ENCODE results near the gene IVD.

Gene IVD

DNA sequence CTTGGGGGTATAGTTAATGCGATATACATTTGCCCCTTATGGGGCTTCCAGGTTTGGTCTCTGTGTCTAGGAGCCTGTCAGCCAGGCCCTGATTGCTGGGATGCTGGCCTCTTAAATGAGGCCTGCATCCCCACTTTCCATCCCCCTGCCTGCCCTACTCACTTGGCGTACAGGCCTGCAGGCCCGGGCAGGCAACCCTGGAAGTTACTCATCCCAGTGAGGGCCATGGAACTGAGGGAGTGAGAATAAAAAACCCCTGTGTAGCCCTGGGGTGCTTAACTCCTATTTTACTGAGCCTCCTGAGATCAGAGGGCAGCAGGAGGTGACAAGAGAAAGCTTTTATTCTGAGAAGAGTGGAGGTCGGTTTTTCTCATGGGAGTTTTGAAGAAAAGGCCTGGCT is 45.6 kb upstream of the IVD start:
- no peak overlapping the region for H2AK5ac ChIP-seq (ENCODE audit: low read length)
- peaks cover 4% of the 10 kb centered on the region for H3K4me1 ChIP-seq (ENCODE audit: control insufficient read depth, low read depth, low read length)
- no peaks in the 10 kb centered on the region for H3K36me3 ChIP-seq (ENCODE audit: control insufficient read depth, insufficient read depth, low read length)
- H2BK15ac ChIP-seq (replicated peaks; ENCODE audit: low read depth) = no peak overlapping the region
- no peaks in the 10 kb centered on the region for H3K27me3 ChIP-seq (ENCODE audit: insufficient read depth, low read length, poor library complexity)
- H2BK5ac ChIP-seq (ENCODE audit: low read length) = no peak overlapping the region
- no peak overlapping the region for H4K8ac ChIP-seq (ENCODE audit: low read depth, low read length)
- no peak overlapping the region for H2BK120ac ChIP-seq (ENCODE audit: low read depth, low read length)
- no peak overlapping the region for H3K18ac ChIP-seq (ENCODE audit: low read length)
- no peak for DNase-seq
- H3K27ac ChIP-seq (ENCODE audit: low read depth, low read length) = no peak overlapping the region
- no peak overlapping the region for H3K23ac ChIP-seq (ENCODE audit: low read length)
- no peak overlapping the region for H3K4me3 ChIP-seq (ENCODE audit: low read length)
- no peak overlapping the region for H3K4ac ChIP-seq (ENCODE audit: low read depth, low read length)
- no peaks in the 10 kb centered on the region for H3K79me2 ChIP-seq (ENCODE audit: control insufficient read depth, insufficient read depth, low read length)
- no peaks in the 10 kb centered on the region for H3K79me1 ChIP-seq (ENCODE audit: low read length)
- no CpG with 5 or more reads among the region's 4 CpGs for whole genome bisulfite sequencing (ENCODE audit: extremely low coverage, insufficient coverage, low lambda C conversion rate)
- no peak overlapping the region for H4K5ac ChIP-seq (ENCODE audit: low read length)
- no peak overlapping the region for H3K9ac ChIP-seq (ENCODE audit: low read length)
- H3K4me2 ChIP-seq (ENCODE audit: low read length) = no peak overlapping the region
- no peak overlapping the region for H3K56ac ChIP-seq (ENCODE audit: low read length)

DNA sequence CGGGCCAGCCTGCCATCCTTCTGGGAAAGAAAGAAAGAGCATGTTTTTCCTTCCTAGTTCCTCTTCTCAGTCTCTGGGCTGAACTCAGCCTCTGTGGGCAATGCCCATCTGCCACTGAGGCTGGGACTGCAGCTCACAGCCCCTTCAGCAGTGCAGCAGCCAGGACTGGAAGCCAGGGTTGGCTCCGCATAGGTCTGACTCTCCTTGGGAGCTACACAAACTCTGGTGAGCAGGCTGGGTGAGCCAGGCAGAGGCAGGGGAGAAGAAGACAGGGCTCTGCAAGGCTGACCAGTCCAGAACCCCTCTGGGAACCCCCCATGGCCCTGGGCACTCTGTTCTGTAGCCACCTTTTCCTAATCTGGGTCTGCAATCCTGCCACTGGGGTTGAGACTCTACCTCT is 44.0 kb upstream of the IVD start:
- H4K8ac ChIP-seq (ENCODE audit: low read depth, low read length) = no peak overlapping the region
- H2BK120ac ChIP-seq (ENCODE audit: low read depth, low read length) = no peak overlapping the region
- no peaks in the 10 kb centered on the region for H3K27me3 ChIP-seq (ENCODE audit: insufficient read depth, low read length, poor library complexity)
- H3K79me2 ChIP-seq (ENCODE audit: control insufficient read depth, insufficient read depth, low read length) = no peaks in the 10 kb centered on the region
- no peak overlapping the region for H2BK5ac ChIP-seq (ENCODE audit: low read length)
- DNase-seq = no peak
- peaks cover 4% of the 10 kb centered on the region for H3K4me1 ChIP-seq (ENCODE audit: control insufficient read depth, low read depth, low read length)
- no peak overlapping the region for H3K27ac ChIP-seq (ENCODE audit: low read depth, low read length)
- WGBS (ENCODE audit: extremely low coverage, insufficient coverage, low lambda C conversion rate) = no CpG with 5 or more reads among the region's 2 CpGs
- no peaks in the 10 kb centered on the region for H3K36me3 ChIP-seq (ENCODE audit: control insufficient read depth, insufficient read depth, low read length)
- H3K9ac ChIP-seq (ENCODE audit: low read length) = no peak overlapping the region
- H3K18ac ChIP-seq (ENCODE audit: low read length) = no peak overlapping the region
- no peak overlapping the region for H3K4me3 ChIP-seq (ENCODE audit: low read length)
- H2AK5ac ChIP-seq (ENCODE audit: low read length) = no peak overlapping the region
- H2BK15ac ChIP-seq (replicated peaks; ENCODE audit: low read depth) = no peak overlapping the region
- H3K4me2 ChIP-seq (ENCODE audit: low read length) = no peak overlapping the region
- no peak overlapping the region for H4K5ac ChIP-seq (ENCODE audit: low read length)
- H3K79me1 ChIP-seq (ENCODE audit: low read length) = no peaks in the 10 kb centered on the region
- no peak overlapping the region for H3K4ac ChIP-seq (ENCODE audit: low read depth, low read length)
- no peak overlapping the region for H3K23ac ChIP-seq (ENCODE audit: low read length)
- no peak overlapping the region for H3K56ac ChIP-seq (ENCODE audit: low read length)

DNA sequence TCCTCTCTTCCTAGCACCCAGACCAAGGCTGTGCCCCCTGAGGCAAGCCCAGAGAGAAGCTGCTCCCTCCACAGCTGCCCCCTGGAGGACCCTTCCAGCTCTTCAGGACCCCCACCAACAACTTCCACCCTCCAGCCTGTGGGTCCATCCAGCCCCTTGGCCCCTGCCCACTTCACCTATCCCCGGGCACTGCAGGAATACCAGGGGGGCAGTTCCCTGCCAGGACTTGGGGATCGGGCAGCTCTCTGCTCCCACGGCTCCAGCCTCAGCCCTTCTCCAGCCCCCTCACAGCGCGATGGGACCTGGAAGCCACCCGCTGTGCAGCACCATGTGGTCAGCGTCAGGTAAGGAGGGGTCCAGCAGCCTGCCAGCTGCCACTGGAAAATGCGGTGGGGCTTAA is 42.0 kb upstream of the IVD start:
- DNase-seq = no peak
- H3K4me2 ChIP-seq (ENCODE audit: low read length) = no peak overlapping the region
- H4K8ac ChIP-seq (ENCODE audit: low read depth, low read length) = no peak overlapping the region
- WGBS (ENCODE audit: extremely low coverage, insufficient coverage, low lambda C conversion rate) = no CpG with 5 or more reads among the region's 8 CpGs
- H3K79me2 ChIP-seq (ENCODE audit: control insufficient read depth, insufficient read depth, low read length) = no peaks in the 10 kb centered on the region
- peaks cover 3% of the 10 kb centered on the region for H3K4me1 ChIP-seq (ENCODE audit: control insufficient read depth, low read depth, low read length)
- H2BK5ac ChIP-seq (ENCODE audit: low read length) = no peak overlapping the region
- no peaks in the 10 kb centered on the region for H3K79me1 ChIP-seq (ENCODE audit: low read length)
- H3K27ac ChIP-seq (ENCODE audit: low read depth, low read length) = no peak overlapping the region
- H2BK120ac ChIP-seq (ENCODE audit: low read depth, low read length) = no peak overlapping the region
- H2AK5ac ChIP-seq (ENCODE audit: low read length) = no peak overlapping the region
- no peak overlapping the region for H3K4me3 ChIP-seq (ENCODE audit: low read length)
- no peaks in the 10 kb centered on the region for H3K27me3 ChIP-seq (ENCODE audit: insufficient read depth, low read length, poor library complexity)
- H3K9ac ChIP-seq (ENCODE audit: low read length) = no peak overlapping the region
- H3K23ac ChIP-seq (ENCODE audit: low read length) = no peak overlapping the region
- H4K5ac ChIP-seq (ENCODE audit: low read length) = no peak overlapping the region
- H2BK15ac ChIP-seq (replicated peaks; ENCODE audit: low read depth) = no peak overlapping the region
- H3K36me3 ChIP-seq (ENCODE audit: control insufficient read depth, insufficient read depth, low read length) = no peaks in the 10 kb centered on the region
- H3K4ac ChIP-seq (ENCODE audit: low read depth, low read length) = no peak overlapping the region
- no peak overlapping the region for H3K56ac ChIP-seq (ENCODE audit: low read length)
- no peak overlapping the region for H3K18ac ChIP-seq (ENCODE audit: low read length)

DNA sequence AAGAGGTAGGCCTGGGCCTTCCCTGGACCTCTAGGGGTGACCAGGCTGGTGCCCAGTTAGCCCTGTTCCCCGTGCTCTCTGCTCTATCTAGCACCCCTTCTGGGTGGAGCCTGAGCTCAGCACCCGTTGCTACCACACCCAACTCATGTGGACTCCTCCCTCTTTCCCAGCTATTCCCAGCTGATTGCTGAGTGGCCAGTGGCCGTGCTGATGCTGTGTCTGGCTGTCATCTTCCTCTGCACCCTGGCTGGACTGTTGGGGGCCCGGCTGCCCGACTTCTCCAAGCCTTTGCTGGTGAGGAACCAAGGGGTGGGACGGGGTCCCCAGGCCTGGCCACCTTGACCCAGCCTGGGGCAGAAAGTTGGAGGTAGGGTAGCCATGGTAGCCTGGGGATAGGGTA is 41.3 kb upstream of the IVD start:
- no peak overlapping the region for H3K23ac ChIP-seq (ENCODE audit: low read length)
- no peak overlapping the region for H3K9ac ChIP-seq (ENCODE audit: low read length)
- no peak overlapping the region for H3K56ac ChIP-seq (ENCODE audit: low read length)
- H3K27ac ChIP-seq (ENCODE audit: low read depth, low read length) = no peak overlapping the region
- H2BK120ac ChIP-seq (ENCODE audit: low read depth, low read length) = no peak overlapping the region
- no peaks in the 10 kb centered on the region for H3K36me3 ChIP-seq (ENCODE audit: control insufficient read depth, insufficient read depth, low read length)
- no peak overlapping the region for H3K4ac ChIP-seq (ENCODE audit: low read depth, low read length)
- H3K79me2 ChIP-seq (ENCODE audit: control insufficient read depth, insufficient read depth, low read length) = no peaks in the 10 kb centered on the region
- no peak overlapping the region for H2AK5ac ChIP-seq (ENCODE audit: low read length)
- H2BK5ac ChIP-seq (ENCODE audit: low read length) = no peak overlapping the region
- no peak overlapping the region for H3K18ac ChIP-seq (ENCODE audit: low read length)
- DNase-seq = no peak
- no peak overlapping the region for H4K5ac ChIP-seq (ENCODE audit: low read length)
- no CpG with 5 or more reads among the region's 6 CpGs for WGBS (ENCODE audit: extremely low coverage, insufficient coverage, low lambda C conversion rate)
- no peaks in the 10 kb centered on the region for H3K4me1 ChIP-seq (ENCODE audit: control insufficient read depth, low read depth, low read length)
- H3K27me3 ChIP-seq (ENCODE audit: insufficient read depth, low read length, poor library complexity) = no peaks in the 10 kb centered on the region
- no peaks in the 10 kb centered on the region for H3K79me1 ChIP-seq (ENCODE audit: low read length)
- H3K4me3 ChIP-seq (ENCODE audit: low read length) = no peak overlapping the region
- no peak overlapping the region for H2BK15ac ChIP-seq (replicated peaks; ENCODE audit: low read depth)
- H3K4me2 ChIP-seq (ENCODE audit: low read length) = no peak overlapping the region
- H4K8ac ChIP-seq (ENCODE audit: low read depth, low read length) = no peak overlapping the region

DNA sequence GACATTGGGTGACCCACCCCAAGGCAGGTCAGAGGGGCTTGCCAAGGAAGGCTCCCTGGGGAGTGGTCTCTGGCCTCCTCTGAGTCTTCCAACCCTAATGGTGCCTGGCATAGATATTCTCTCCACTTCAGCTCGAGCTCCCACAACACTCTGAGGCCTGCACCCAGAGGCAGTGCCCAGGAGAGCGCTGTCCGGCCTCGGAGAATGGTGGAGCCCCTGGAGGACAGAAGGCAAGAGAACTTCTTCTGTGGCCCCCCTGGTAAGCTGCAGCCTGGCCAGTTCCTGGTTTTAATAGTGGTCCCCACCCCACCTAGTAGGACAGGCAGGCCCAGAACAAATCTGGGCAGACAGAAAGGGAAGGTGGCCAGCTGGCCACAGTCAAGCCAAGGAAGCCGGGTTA is 40.6 kb upstream of the IVD start:
- no peak for DNase-seq
- Histone ChIP-seq H3K4me1 (ENCODE audit: control insufficient read depth, low read depth, low read length) (no peaks in the 10 kb centered on the region), H3K36me3 (ENCODE audit: control insufficient read depth, insufficient read depth, low read length) (no peaks in the 10 kb centered on the region), H3K9ac (ENCODE audit: low read length) (no peak overlapping the region), H3K27ac (ENCODE audit: low read depth, low read length) (no peak overlapping the region), H3K79me1 (ENCODE audit: low read length) (no peaks in the 10 kb centered on the region), H3K4me2 (ENCODE audit: low read length) (no peak overlapping the region), H3K56ac (ENCODE audit: low read length) (no peak overlapping the region), H3K27me3 (ENCODE audit: insufficient read depth, low read length, poor library complexity) (no peaks in the 10 kb centered on the region), H3K4me3 (ENCODE audit: low read length) (no peak overlapping the region), H4K8ac (ENCODE audit: low read depth, low read length) (no peak overlapping the region), H2BK5ac (ENCODE audit: low read length) (no peak overlapping the region), H2BK15ac (replicated peaks; ENCODE audit: low read depth) (no peak overlapping the region), H4K5ac (ENCODE audit: low read length) (no peak overlapping the region), H3K79me2 (ENCODE audit: control insufficient read depth, insufficient read depth, low read length) (no peaks in the 10 kb centered on the region), H2BK120ac (ENCODE audit: low read depth, low read length) (no peak overlapping the region), H3K4ac (ENCODE audit: low read depth, low read length) (no peak overlapping the region), H3K23ac (ENCODE audit: low read length) (no peak overlapping the region), H2AK5ac (ENCODE audit: low read length) (no peak overlapping the region), H3K18ac (ENCODE audit: low read length) (no peak overlapping the region)
- no CpG with 5 or more reads among the region's 5 CpGs for WGBS (ENCODE audit: extremely low coverage, insufficient coverage, low lambda C conversion rate)

DNA sequence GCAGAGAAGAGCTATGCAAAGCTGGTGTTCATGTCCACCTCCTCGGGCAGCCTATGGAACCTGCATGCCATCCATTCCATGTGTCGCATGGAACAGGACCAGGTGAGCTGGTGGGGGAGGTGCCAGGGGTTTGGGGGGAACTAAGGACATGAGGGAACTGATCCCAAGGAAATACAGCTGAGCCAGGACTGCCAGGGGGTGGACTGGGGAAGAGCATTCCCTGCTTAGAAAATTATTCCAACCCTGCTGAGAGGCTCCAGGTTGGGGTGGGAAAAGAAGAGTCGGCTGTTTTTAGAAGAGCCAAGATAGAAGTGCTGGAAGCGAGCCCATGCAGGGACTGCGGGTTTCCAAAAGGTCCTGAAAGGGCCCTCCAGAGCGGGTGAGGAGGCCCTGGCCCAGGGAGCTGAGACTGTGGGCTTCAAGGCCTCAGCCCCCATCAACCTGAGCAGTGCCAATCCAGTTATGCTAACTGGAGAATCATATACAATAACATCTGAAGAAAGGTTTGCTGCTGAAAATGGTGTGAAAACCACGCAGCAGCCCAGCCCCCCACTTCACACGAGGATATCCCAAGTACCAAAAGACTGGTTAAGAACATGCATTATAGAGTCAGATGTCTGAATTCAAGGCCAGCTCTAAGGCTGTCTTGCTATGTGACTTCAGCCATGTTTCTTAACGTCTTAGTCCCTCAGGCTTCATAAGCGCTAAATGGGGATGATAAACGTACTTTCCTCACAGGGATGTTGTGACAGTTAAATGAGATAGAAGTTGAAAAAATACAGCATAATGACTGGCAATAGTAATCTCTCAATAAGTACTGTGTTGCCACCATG is 39.8 kb upstream of the IVD start:
- no peak overlapping the region for H2BK120ac ChIP-seq (ENCODE audit: low read depth, low read length)
- H3K4ac ChIP-seq (ENCODE audit: low read depth, low read length) = no peak overlapping the region
- H3K18ac ChIP-seq (ENCODE audit: low read length) = no peak overlapping the region
- H2AK5ac ChIP-seq (ENCODE audit: low read length) = no peak overlapping the region
- no peak overlapping the region for H2BK15ac ChIP-seq (replicated peaks; ENCODE audit: low read depth)
- H3K27me3 ChIP-seq (ENCODE audit: insufficient read depth, low read length, poor library complexity) = no peaks in the 10 kb centered on the region
- no peak overlapping the region for H4K5ac ChIP-seq (ENCODE audit: low read length)
- H3K36me3 ChIP-seq (ENCODE audit: control insufficient read depth, insufficient read depth, low read length) = no peaks in the 10 kb centered on the region
- no peaks in the 10 kb centered on the region for H3K4me1 ChIP-seq (ENCODE audit: control insufficient read depth, low read depth, low read length)
- no peak overlapping the region for H4K8ac ChIP-seq (ENCODE audit: low read depth, low read length)
- H3K27ac ChIP-seq (ENCODE audit: low read depth, low read length) = no peak overlapping the region
- no peaks in the 10 kb centered on the region for H3K79me1 ChIP-seq (ENCODE audit: low read length)
- no peak overlapping the region for H3K4me2 ChIP-seq (ENCODE audit: low read length)
- H3K23ac ChIP-seq (ENCODE audit: low read length) = no peak overlapping the region
- no peak overlapping the region for H2BK5ac ChIP-seq (ENCODE audit: low read length)
- no peaks in the 10 kb centered on the region for H3K79me2 ChIP-seq (ENCODE audit: control insufficient read depth, insufficient read depth, low read length)
- no peak overlapping the region for H3K9ac ChIP-seq (ENCODE audit: low read length)
- H3K56ac ChIP-seq (ENCODE audit: low read length) = no peak overlapping the region
- no peak for DNase-seq
- no CpG with 5 or more reads among the region's 11 CpGs for WGBS (ENCODE audit: extremely low coverage, insufficient coverage, low lambda C conversion rate)
- H3K4me3 ChIP-seq (ENCODE audit: low read length) = no peak overlapping the region

Data from mesendoderm (in vitro differentiated cells).